Testis (tissue), 2 donors: ENCODE results near the gene SCAP.

Experiments
- POLR2A ChIP-seq: fragments of 450-650 bp; IDR thresholded peaks from one replicate; pipeline ENCODE4 v1.6.1; 2017; ENCODE audit warnings: antibody characterized with exemption, mild to moderate bottlenecking, moderate library complexity
- TF ChIP-seq, protein P1 (sequence below), 3 experiments: fragments of 450-650 bp in 2 of 3; fragments of 200-600 bp in 1 of 3; sonication (generic) in 1 of 3; IDR thresholded peaks; one replicate each; pipeline ENCODE4 v1.5.1; 2016 to 2019; ENCODE audit warnings: antibody characterized with exemption in 3 of 3, mild to moderate bottlenecking in 2 of 3, moderate library complexity in 1 of 3

DNA sequence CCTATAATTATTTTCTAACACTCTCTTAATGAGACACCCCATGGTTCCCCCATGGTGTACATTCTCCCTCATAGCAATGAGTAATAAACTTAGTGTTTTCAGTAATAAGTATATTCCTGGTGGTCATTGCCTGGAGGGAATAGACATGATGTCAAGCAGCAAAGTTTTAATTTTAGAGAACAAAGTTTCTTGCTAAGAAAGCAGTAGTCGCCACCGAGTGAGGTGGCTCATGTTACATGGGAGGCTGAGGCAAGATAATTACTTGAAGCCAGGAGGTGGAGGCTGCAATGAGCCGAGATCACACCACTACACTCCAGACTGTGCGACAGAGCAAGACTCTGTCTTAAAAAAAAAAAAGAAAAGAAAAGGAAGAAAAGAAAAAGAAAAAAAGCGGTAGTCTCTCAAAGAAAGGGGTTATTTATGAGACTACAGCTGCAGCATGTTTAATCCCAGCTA is 40.2 kb upstream of the SCAP start:
- TF ChIP-seq, protein P1, sequence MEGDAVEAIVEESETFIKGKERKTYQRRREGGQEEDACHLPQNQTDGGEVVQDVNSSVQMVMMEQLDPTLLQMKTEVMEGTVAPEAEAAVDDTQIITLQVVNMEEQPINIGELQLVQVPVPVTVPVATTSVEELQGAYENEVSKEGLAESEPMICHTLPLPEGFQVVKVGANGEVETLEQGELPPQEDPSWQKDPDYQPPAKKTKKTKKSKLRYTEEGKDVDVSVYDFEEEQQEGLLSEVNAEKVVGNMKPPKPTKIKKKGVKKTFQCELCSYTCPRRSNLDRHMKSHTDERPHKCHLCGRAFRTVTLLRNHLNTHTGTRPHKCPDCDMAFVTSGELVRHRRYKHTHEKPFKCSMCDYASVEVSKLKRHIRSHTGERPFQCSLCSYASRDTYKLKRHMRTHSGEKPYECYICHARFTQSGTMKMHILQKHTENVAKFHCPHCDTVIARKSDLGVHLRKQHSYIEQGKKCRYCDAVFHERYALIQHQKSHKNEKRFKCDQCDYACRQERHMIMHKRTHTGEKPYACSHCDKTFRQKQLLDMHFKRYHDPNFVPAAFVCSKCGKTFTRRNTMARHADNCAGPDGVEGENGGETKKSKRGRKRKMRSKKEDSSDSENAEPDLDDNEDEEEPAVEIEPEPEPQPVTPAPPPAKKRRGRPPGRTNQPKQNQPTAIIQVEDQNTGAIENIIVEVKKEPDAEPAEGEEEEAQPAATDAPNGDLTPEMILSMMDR (IDR thresholded peaks at IDR 0.05), result no peak
- TF ChIP-seq POLR2A, result no peak
